ENCODE data around the gene JPH3. TPM values are rescaled to one million over a fixed set of nuclear protein-coding genes. Genes with fewer than 3 reads are reported as not detected.

Gene JPH3
- total and polyA plus RNA-seq, 5 donors = 0.09 to 0.32 (median 0.14) TPM

GRCh38 chr16:87562201-87562600, 40.1 kb upstream of the JPH3 start:
- 80% methylated on average over 12 of the region's 12 CpGs for WGBS
- ATAC-seq = no peak
- Histone ChIP-seq H3K27ac (ENCODE audit: low read length) (no peak overlapping the region), H3K4me3 (ENCODE audit: low read length) (no peak overlapping the region), H3K27me3 (ENCODE audit: control insufficient read depth, insufficient read depth) (no peaks in the 10 kb centered on the region), H3K4me1 (ENCODE audit: control insufficient read depth, insufficient read depth, low read length) (peaks cover 5% of the 10 kb centered on the region), H3K9me3 (ENCODE audit: control insufficient read depth, low read length) (no peaks in the 10 kb centered on the region)
- no peak for DNase-seq
- intact Hi-C loops (cut with DNase I) = no loop called here

GRCh38 chr16:87563022-87563421, 39.3 kb upstream of the JPH3 start:
- Histone ChIP-seq H3K9me3 (ENCODE audit: control insufficient read depth, low read length) (no peaks in the 10 kb centered on the region), H3K27me3 (ENCODE audit: control insufficient read depth, insufficient read depth) (no peaks in the 10 kb centered on the region), H3K4me1 (ENCODE audit: control insufficient read depth, insufficient read depth, low read length) (no peaks in the 10 kb centered on the region), H3K4me3 (ENCODE audit: low read length) (no peak overlapping the region), H3K27ac (ENCODE audit: low read length) (no peak overlapping the region)
- intact Hi-C loops (cut with DNase I) = no loop called here
- DNase-seq = no peak
- no peak for ATAC-seq
- WGBS = 88% methylated on average over 6 of the region's 6 CpGs

- no peak for ATAC-seq
- DNase-seq = no peak
- Histone ChIP-seq H3K27ac (ENCODE audit: low read length) (no peak overlapping the region), H3K27me3 (ENCODE audit: control insufficient read depth, insufficient read depth) (no peaks in the 10 kb centered on the region), H3K9me3 (ENCODE audit: control insufficient read depth, low read length) (no peaks in the 10 kb centered on the region), H3K4me3 (ENCODE audit: low read length) (no peak overlapping the region), H3K4me1 (ENCODE audit: control insufficient read depth, insufficient read depth, low read length) (no peaks in the 10 kb centered on the region)
- WGBS = 82% methylated on average over 42 of the region's 44 CpGs
- intact Hi-C loops (cut with DNase I) = no loop called here
These were observed 38.4 kb upstream of the JPH3 start for GRCh38 chr16:87563714-87564523.

GRCh38 chr16:87564524-87564778, 37.9 kb upstream of the JPH3 start:
- H3K4me1 ChIP-seq (ENCODE audit: control insufficient read depth, insufficient read depth, low read length) = no peaks in the 10 kb centered on the region

GRCh38 chr16:87569601-87570571, 32.4 kb upstream of the JPH3 start:
- Histone ChIP-seq H3K9me3 (ENCODE audit: control insufficient read depth, low read length) (no peaks in the 10 kb centered on the region), H3K4me3 (ENCODE audit: low read length) (no peak overlapping the region), H3K27ac (ENCODE audit: low read length) (no peak overlapping the region), H3K27me3 (ENCODE audit: control insufficient read depth, insufficient read depth) (no peaks in the 10 kb centered on the region), H3K4me1 (ENCODE audit: control insufficient read depth, insufficient read depth, low read length) (peaks cover 3% of the 10 kb centered on the region)
- peak in 1 of 3 donors; percentile 78 for DNase-seq
- peak; percentile 21 to 32 for ATAC-seq
- WGBS = 53% methylated on average over 25 of the region's 25 CpGs
- intact Hi-C loops (cut with DNase I) = loop anchor here in 1 of 4 donors (5.0 kb wide), 1 partner anchor 173 kb away; no protein-coding TSS in a partner anchor

More at GRCh38 chr16:87564524-87564778, 37.9 kb upstream of the JPH3 start:
- intact Hi-C loops (cut with DNase I) = no loop called here
- ATAC-seq = no peak
- H3K9me3 ChIP-seq (ENCODE audit: control insufficient read depth, low read length) = no peaks in the 10 kb centered on the region
- WGBS = 86% methylated on average over 6 of the region's 6 CpGs
- no peak overlapping the region for H3K4me3 ChIP-seq (ENCODE audit: low read length)
- H3K27me3 ChIP-seq (ENCODE audit: control insufficient read depth, insufficient read depth) = no peaks in the 10 kb centered on the region
- no peak overlapping the region for H3K27ac ChIP-seq (ENCODE audit: low read length)
- DNase-seq = no peak

- WGBS = 52% methylated on average over 6 of the region's 6 CpGs
- H3K27me3 ChIP-seq (ENCODE audit: control insufficient read depth, insufficient read depth) = no peaks in the 10 kb centered on the region
- intact Hi-C loops (cut with DNase I) = loop anchor here in 1 of 4 donors (5.0 kb wide), 1 partner anchor 173 kb away; no protein-coding TSS in a partner anchor
- H3K27ac ChIP-seq (ENCODE audit: low read length) = no peak overlapping the region
- no peak overlapping the region for H3K4me3 ChIP-seq (ENCODE audit: low read length)
- DNase-seq (peak in 1 of 3 donors; percentile 68), ATAC-seq (peak; percentile 36 to 38)
- H3K4me1 ChIP-seq (ENCODE audit: control insufficient read depth, insufficient read depth, low read length) = peaks cover 3% of the 10 kb centered on the region
- no peaks in the 10 kb centered on the region for H3K9me3 ChIP-seq (ENCODE audit: control insufficient read depth, low read length)
These were observed 31.8 kb upstream of the JPH3 start for GRCh38 chr16:87570572-87570937.

GRCh38 chr16:87570938-87571867, 31.1 kb upstream of the JPH3 start:
- no peak overlapping the region for H3K4me3 ChIP-seq (ENCODE audit: low read length)
- no peaks in the 10 kb centered on the region for H3K9me3 ChIP-seq (ENCODE audit: control insufficient read depth, low read length)
- intact Hi-C loops (cut with DNase I) = loop anchor here in 1 of 4 donors (5.0 kb wide), 1 partner anchor 174 kb away; no protein-coding TSS in a partner anchor
- DNase-seq = peak; percentile 77 to 91 (median 90)
- WGBS = 43% methylated on average over 24 of the region's 24 CpGs
- H3K4me1 ChIP-seq (ENCODE audit: control insufficient read depth, insufficient read depth, low read length) = peaks cover 3% of the 10 kb centered on the region
- ATAC-seq = peak; percentile 87 to 91
- H3K27ac ChIP-seq (ENCODE audit: low read length) = no peak overlapping the region
- no peaks in the 10 kb centered on the region for H3K27me3 ChIP-seq (ENCODE audit: control insufficient read depth, insufficient read depth)

GRCh38 chr16:87571868-87572244, 30.5 kb upstream of the JPH3 start:
- intact Hi-C loops (cut with DNase I) = loop anchor here in 1 of 4 donors (5.0 kb wide), 1 partner anchor 175 kb away; no protein-coding TSS in a partner anchor

GRCh38 chr16:87572959-87573358, 29.3 kb upstream of the JPH3 start:
- Histone ChIP-seq H3K27ac (ENCODE audit: low read length) (no peak overlapping the region), H3K4me1 (ENCODE audit: control insufficient read depth, insufficient read depth, low read length) (peaks cover 3% of the 10 kb centered on the region), H3K4me3 (ENCODE audit: low read length) (no peak overlapping the region), H3K9me3 (ENCODE audit: control insufficient read depth, low read length) (no peaks in the 10 kb centered on the region), H3K27me3 (ENCODE audit: control insufficient read depth, insufficient read depth) (no peaks in the 10 kb centered on the region)
- DNase-seq (peak in 1 of 3 donors; percentile 2), ATAC-seq (no peak)
- WGBS = 73% methylated on average over 6 of the region's 6 CpGs
- intact Hi-C loops (cut with DNase I) = loop anchor here in 1 of 4 donors (5.0 kb wide), 1 partner anchor 176 kb away; no protein-coding TSS in a partner anchor

More at GRCh38 chr16:87571868-87572244, 30.5 kb upstream of the JPH3 start:
- H3K27me3 ChIP-seq (ENCODE audit: control insufficient read depth, insufficient read depth) = no peaks in the 10 kb centered on the region
- 59% methylated on average over 11 of the region's 11 CpGs for WGBS
- no peak overlapping the region for H3K4me3 ChIP-seq (ENCODE audit: low read length)
- DNase-seq = peak in 1 of 3 donors; percentile 64
- ATAC-seq = peak; percentile 7 to 8
- H3K27ac ChIP-seq (ENCODE audit: low read length) = no peak overlapping the region
- no peaks in the 10 kb centered on the region for H3K9me3 ChIP-seq (ENCODE audit: control insufficient read depth, low read length)
- H3K4me1 ChIP-seq (ENCODE audit: control insufficient read depth, insufficient read depth, low read length) = peaks cover 3% of the 10 kb centered on the region

Measured in right cardiac atrium (tissue), 5 donors.